ENCODE measurements around the gene MYH13. TPM values are rescaled to one million over a fixed set of nuclear protein-coding genes. Genes with fewer than 3 reads are reported as not detected.

The MYH13 gene
- total RNA-seq, 1 experiment from 2014 or later: not detected

GRCh38 chr17:10266296-10266876, 106.4 kb downstream of the MYH13 start:
- no peak overlapping the region for H3K4me3 ChIP-seq (ENCODE audit: low read depth, low read length, poor library complexity, severe bottlenecking)
- H3K27ac ChIP-seq (ENCODE audit: low read depth, low read length, poor library complexity, severe bottlenecking): no peak overlapping the region
- H3K36me3 ChIP-seq (ENCODE audit: insufficient read depth, low read length, poor library complexity, severe bottlenecking): no peaks in the 10 kb centered on the region
- no peaks in the 10 kb centered on the region for H3K27me3 ChIP-seq (replicated peaks; ENCODE audit: insufficient read depth, low read depth, low read length, poor library complexity)
- ChIA-PET POLR2A (ENCODE audit: low non-redundant PET) (no interaction called here), CTCF (no interaction called here)
- intact Hi-C loops (cut with micrococcal nuclease; ENCODE audit: unreplicated experiment): no loop called here
- no peaks in the 10 kb centered on the region for H3K9me3 ChIP-seq (ENCODE audit: low read depth, low read length, poor library complexity, severe bottlenecking)
- no peaks in the 10 kb centered on the region for H3K4me1 ChIP-seq (ENCODE audit: insufficient read depth, low read length, poor library complexity, severe bottlenecking)
- BruUV-seq (replicated peaks): no TSS peak
- no peak for DNase-seq (ENCODE audit: low spot score)
- TF ChIP-seq EZH2 (IDR thresholded peaks at IDR 0.05; ENCODE audit: borderline replicate concordance, low read depth, low read length, poor library complexity, severe bottlenecking): no peak
- TF ChIP-seq CTCF (conservative IDR thresholded peaks at IDR 0.05; ENCODE audit: low read depth, low read length): no peak

- no peaks in the 10 kb centered on the region for H3K27me3 ChIP-seq (replicated peaks; ENCODE audit: insufficient read depth, low read depth, low read length, poor library complexity)
- no peaks in the 10 kb centered on the region for H3K9me3 ChIP-seq (ENCODE audit: low read depth, low read length, poor library complexity, severe bottlenecking)
- POLR2A ChIA-PET (ENCODE audit: low non-redundant PET): no interaction called here
- CTCF ChIA-PET: no interaction called here
- TF ChIP-seq EZH2 (IDR thresholded peaks at IDR 0.05; ENCODE audit: borderline replicate concordance, low read depth, low read length, poor library complexity, severe bottlenecking) (no peak), CTCF (conservative IDR thresholded peaks at IDR 0.05; ENCODE audit: low read depth, low read length) (no peak)
- H3K4me3 ChIP-seq (ENCODE audit: low read depth, low read length, poor library complexity, severe bottlenecking): no peak overlapping the region
- peak; percentile 21 for DNase-seq (ENCODE audit: low spot score)
- H3K36me3 ChIP-seq (ENCODE audit: insufficient read depth, low read length, poor library complexity, severe bottlenecking): no peaks in the 10 kb centered on the region
- no peak overlapping the region for H3K27ac ChIP-seq (ENCODE audit: low read depth, low read length, poor library complexity, severe bottlenecking)
- intact Hi-C loops (cut with micrococcal nuclease; ENCODE audit: unreplicated experiment): no loop called here
- BruUV-seq (replicated peaks): no TSS peak
- no peaks in the 10 kb centered on the region for H3K4me1 ChIP-seq (ENCODE audit: insufficient read depth, low read length, poor library complexity, severe bottlenecking)
These were observed 107.6 kb downstream of the MYH13 start for GRCh38 chr17:10265100-10265810.

GRCh38 chr17:10264051-10264450, 108.8 kb downstream of the MYH13 start:
- no peak overlapping the region for H3K27ac ChIP-seq (ENCODE audit: low read depth, low read length, poor library complexity, severe bottlenecking)
- H3K4me1 ChIP-seq (ENCODE audit: insufficient read depth, low read length, poor library complexity, severe bottlenecking): no peaks in the 10 kb centered on the region
- no peak overlapping the region for H3K4me3 ChIP-seq (ENCODE audit: low read depth, low read length, poor library complexity, severe bottlenecking)
- H3K27me3 ChIP-seq (replicated peaks; ENCODE audit: insufficient read depth, low read depth, low read length, poor library complexity): no peaks in the 10 kb centered on the region
- no peak for TF ChIP-seq CTCF (conservative IDR thresholded peaks at IDR 0.05; ENCODE audit: low read depth, low read length)
- TF ChIP-seq EZH2 (IDR thresholded peaks at IDR 0.05; ENCODE audit: borderline replicate concordance, low read depth, low read length, poor library complexity, severe bottlenecking): no peak
- ChIA-PET CTCF (no interaction called here), POLR2A (ENCODE audit: low non-redundant PET) (no interaction called here)
- BruUV-seq (replicated peaks): no TSS peak
- H3K9me3 ChIP-seq (ENCODE audit: low read depth, low read length, poor library complexity, severe bottlenecking): no peaks in the 10 kb centered on the region
- DNase-seq (ENCODE audit: low spot score): no peak
- intact Hi-C loops (cut with micrococcal nuclease; ENCODE audit: unreplicated experiment): no loop called here
- H3K36me3 ChIP-seq (ENCODE audit: insufficient read depth, low read length, poor library complexity, severe bottlenecking): no peaks in the 10 kb centered on the region

Data from A673 (cell line).